Neuronal stem cell (in vitro differentiated cells): ENCODE results near the gene KDF1.
A peak's percentile ranks its signal among the peaks of the same experiment; 100 is the strongest.
"Not testable (repeated sequence)": the region's sequence is repeated elsewhere in the genome, so short reads cannot be mapped to it uniquely, and the experiment has no call there.

Experiments
- DNase-seq: peaks from one replicate; pipeline ENCODE4 v3.0.0-alpha.2; 2013; ENCODE audit warnings: low spot score
- H2AFZ ChIP-seq: one replicate; pipeline ENCODE4 v1.6.1; 2013; ENCODE audit warnings: mild to moderate bottlenecking, low read length, inconsistent platforms
- H2AK5ac ChIP-seq: 2 replicates; pipeline ENCODE4 v1.6.1; 2013; ENCODE audit warnings: low read depth, mild to moderate bottlenecking, inconsistent platforms, low read length, moderate library complexity, mixed read lengths
- H2BK120ac ChIP-seq: 2 replicates; pipeline ENCODE4 v1.6.1; 2013; ENCODE audit warnings: low read depth, mild to moderate bottlenecking, inconsistent platforms, low read length, moderate library complexity, mixed read lengths
- H2BK12ac ChIP-seq: one replicate; pipeline ENCODE4 v1.6.1; 2013; ENCODE audit warnings: low read length, inconsistent platforms
- H2BK15ac ChIP-seq: 2 replicates; pipeline ENCODE4 v1.6.1; 2013; ENCODE audit warnings: mild to moderate bottlenecking, low read length, inconsistent platforms, mixed read lengths
- H2BK5ac ChIP-seq: one replicate; pipeline ENCODE4 v1.6.1; 2013; ENCODE audit warnings: inconsistent platforms, mild to moderate bottlenecking, low read length, moderate library complexity
- H3K14ac ChIP-seq: one replicate; pipeline ENCODE4 v1.6.1; 2013; ENCODE audit warnings: low read length, inconsistent platforms
- H3K18ac ChIP-seq: 2 replicates; pipeline ENCODE4 v1.6.1; 2013; ENCODE audit warnings: low read length, inconsistent platforms
- H3K23ac ChIP-seq: 2 replicates; pipeline ENCODE4 v1.6.1; 2013; ENCODE audit warnings: low read depth, mild to moderate bottlenecking, mixed read lengths, low read length, inconsistent platforms; ENCODE audit not compliant: poor library complexity
- H3K27ac ChIP-seq: replicated peaks from 3 replicates; pipeline ENCODE4 v1.5.1; 2013; ENCODE audit warnings: low read length, inconsistent platforms
- H3K27me3 ChIP-seq, 3 experiments: 2 replicates each; pipeline ENCODE4 v1.6.1; 2013; ENCODE audit warnings: low read length in 3 of 3, mild to moderate bottlenecking in 2 of 3, inconsistent platforms in 1 of 3, low read depth in 1 of 3, mixed read lengths in 1 of 3, moderate library complexity in 1 of 3; ENCODE audit not compliant: control insufficient read depth in 3 of 3, insufficient read depth in 3 of 3
- H3K36me3 ChIP-seq, 2 donors: replicated peaks in 1 of 2; 2 replicates each; pipeline ENCODE4 v1.6.1; 2013; ENCODE audit warnings: low read length in 2 of 2; ENCODE audit not compliant: control insufficient read depth in 2 of 2, insufficient read depth in 2 of 2
- H3K4ac ChIP-seq: 2 replicates; pipeline ENCODE4 v1.6.1; 2013; ENCODE audit warnings: inconsistent platforms, mild to moderate bottlenecking, low read length, moderate library complexity
- H3K4me1 ChIP-seq, 2 donors: 1 replicate in 1 of 2; 2 replicates in 1 of 2; pipeline ENCODE4 v1.6.1; 2013; ENCODE audit warnings: low read length in 2 of 2, low read depth in 1 of 2; ENCODE audit not compliant: control insufficient read depth in 2 of 2, insufficient read depth in 1 of 2
- H3K4me2 ChIP-seq: one replicate; pipeline ENCODE4 v1.6.1; 2013; ENCODE audit warnings: mild to moderate bottlenecking, low read length, inconsistent platforms; ENCODE audit not compliant: insufficient read depth, poor library complexity, severe bottlenecking
- H3K4me3 ChIP-seq, 2 donors: 2 replicates each; pipeline ENCODE4 v1.5.1; 2013; ENCODE audit warnings: low read length in 2 of 2, mild to moderate bottlenecking in 2 of 2, inconsistent platforms in 1 of 2, moderate library complexity in 1 of 2
- H3K79me1 ChIP-seq: one replicate; pipeline ENCODE4 v1.6.1; 2013; ENCODE audit warnings: low read depth, mild to moderate bottlenecking, inconsistent platforms, low read length, moderate library complexity
- H3K9ac ChIP-seq: one replicate; pipeline ENCODE4 v1.6.1; 2013; ENCODE audit warnings: mild to moderate bottlenecking, low read depth, low read length, inconsistent platforms; ENCODE audit not compliant: poor library complexity
- H3K9me3 ChIP-seq, 2 donors: replicated peaks in 1 of 2; 2 replicates each; pipeline versions ENCODE3 to v1.6.1; 2013; ENCODE audit warnings: low read length in 2 of 2, mild to moderate bottlenecking in 2 of 2, inconsistent platforms in 1 of 2, low read depth in 1 of 2, mixed read lengths in 1 of 2, moderate library complexity in 1 of 2; ENCODE audit not compliant: control insufficient read depth in 2 of 2, insufficient read depth in 1 of 2
- H4K8ac ChIP-seq: one replicate; pipeline ENCODE4 v1.6.1; 2013; ENCODE audit warnings: low read depth, mild to moderate bottlenecking, inconsistent platforms, low read length, moderate library complexity
- H4K91ac ChIP-seq: one replicate; pipeline ENCODE4 v1.6.1; 2013; ENCODE audit warnings: low read length, low read depth, mild to moderate bottlenecking, inconsistent platforms; ENCODE audit not compliant: poor library complexity
- whole genome bisulfite sequencing, 2 donors: extraction: QIAGEN DNeasy Blood & Tissue Kit; methylation state at CpG; one replicate each; pipeline ENCODE4 v1.1.7; 2013; ENCODE audit warnings: missing lambda C conversion rate in 2 of 2, mixed read lengths in 1 of 2; ENCODE audit not compliant: insufficient read length in 2 of 2, insufficient replicate concordance in 1 of 2; ENCODE audit errors: extremely low coverage in 2 of 2; 5-methylcytosine and 5-hydroxymethylcytosine counted together

KDF1 gene

GRCh38 chr1:26950602-26951001, 9.7 kb downstream of the KDF1 start:
- H2AK5ac ChIP-seq, result no peak overlapping the region
- no peak for DNase-seq
- peak overlapping the region; percentile 83 for H3K23ac ChIP-seq
- H3K9me3 ChIP-seq, result peaks cover 0 to 4% of the 10 kb centered on the region in 2 donors
- H2BK5ac ChIP-seq, result no peak overlapping the region
- no peaks in the 10 kb centered on the region for H3K4me1 ChIP-seq
- no peak overlapping the region for H2BK15ac ChIP-seq
- peaks cover 12 to 16% of the 10 kb centered on the region in 2 donors for H3K36me3 ChIP-seq
- H2AFZ ChIP-seq, result no peak overlapping the region
- no peak overlapping the region for H3K27ac ChIP-seq
- H2BK12ac ChIP-seq, result no peak overlapping the region
- H3K4me2 ChIP-seq, result no peak overlapping the region
- H3K4me3 ChIP-seq, result no peak overlapping the region
- no peak overlapping the region for H3K9ac ChIP-seq
- no peak overlapping the region for H3K4ac ChIP-seq
- H2BK120ac ChIP-seq, result no peak overlapping the region
- no peak overlapping the region for H4K91ac ChIP-seq
- WGBS, 2 donors, result no CpG with 5 or more reads among the region's 8 CpGs
- no peaks in the 10 kb centered on the region for H3K27me3 ChIP-seq
- no peak overlapping the region for H4K8ac ChIP-seq
- no peak overlapping the region for H3K14ac ChIP-seq
- H3K18ac ChIP-seq, result no peak overlapping the region
- H3K79me1 ChIP-seq, result no peaks in the 10 kb centered on the region

DNA sequence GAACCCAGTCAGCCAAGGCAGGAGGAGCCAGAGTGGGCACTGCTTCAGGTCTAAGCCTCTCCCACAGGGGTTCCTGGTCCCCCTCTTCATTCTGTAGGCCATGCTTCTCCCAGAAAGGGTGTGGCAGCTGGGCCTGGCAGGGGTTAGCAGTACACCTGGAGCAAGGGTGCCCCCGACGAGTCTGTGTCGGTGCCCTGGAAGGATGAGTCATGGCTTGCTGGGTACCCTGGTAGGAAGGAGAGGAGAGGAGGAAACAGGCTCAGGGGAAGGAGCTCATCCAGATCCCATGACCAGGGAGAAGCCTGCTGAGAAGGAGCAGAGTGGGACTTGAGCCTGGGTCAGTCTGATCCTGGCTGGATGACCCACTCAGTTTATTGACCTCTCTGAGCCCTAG, 10.3 kb downstream of the KDF1 start:
- Histone ChIP-seq H3K4me1 (no peaks in the 10 kb centered on the region), H3K27me3 (no peaks in the 10 kb centered on the region), H3K14ac (no peak overlapping the region), H2AK5ac (no peak overlapping the region), H4K91ac (no peak overlapping the region), H2AFZ (no peak overlapping the region), H2BK12ac (no peak overlapping the region), H3K4ac (no peak overlapping the region), H3K18ac (no peak overlapping the region), H3K79me1 (no peaks in the 10 kb centered on the region), H2BK15ac (no peak overlapping the region), H3K4me2 (no peak overlapping the region), H3K9ac (no peak overlapping the region), H3K27ac (no peak overlapping the region), H3K23ac (no peak overlapping the region), H3K36me3 (peaks cover 19 to 23% of the 10 kb centered on the region in 2 donors), H3K9me3 (peaks cover 0 to 4% of the 10 kb centered on the region in 2 donors), H2BK120ac (no peak overlapping the region), H2BK5ac (no peak overlapping the region), H3K4me3 (no peak overlapping the region), H4K8ac (no peak overlapping the region)
- DNase-seq, result no peak
- WGBS, 2 donors, result no CpG with 5 or more reads among the region's 3 CpGs

GRCh38 chr1:26949266-26949925, 10.9 kb downstream of the KDF1 start:
- H3K4me1 ChIP-seq, result no peaks in the 10 kb centered on the region
- no peak overlapping the region for H3K9ac ChIP-seq
- no peak overlapping the region for H2BK5ac ChIP-seq
- no CpG with 5 or more reads among the region's 1 CpG for WGBS, 2 donors
- H2BK120ac ChIP-seq, result no peak overlapping the region
- no peak overlapping the region for H3K4ac ChIP-seq
- no peak overlapping the region for H3K23ac ChIP-seq
- no peak overlapping the region for H3K4me2 ChIP-seq
- H2BK12ac ChIP-seq, result no peak overlapping the region
- no peak overlapping the region for H2BK15ac ChIP-seq
- H3K27ac ChIP-seq, result no peak overlapping the region
- H4K8ac ChIP-seq, result no peak overlapping the region
- no peaks in the 10 kb centered on the region for H3K79me1 ChIP-seq
- H3K14ac ChIP-seq, result no peak overlapping the region
- no peak overlapping the region for H2AK5ac ChIP-seq
- no peak overlapping the region for H3K4me3 ChIP-seq
- peaks cover 0 to 4% of the 10 kb centered on the region in 2 donors for H3K9me3 ChIP-seq
- DNase-seq, result no peak
- no peak overlapping the region for H2AFZ ChIP-seq
- no peak overlapping the region for H3K18ac ChIP-seq
- H3K36me3 ChIP-seq, result peaks cover 19 to 28% of the 10 kb centered on the region in 2 donors
- no peaks in the 10 kb centered on the region for H3K27me3 ChIP-seq
- H4K91ac ChIP-seq, result no peak overlapping the region

- H3K4me3 ChIP-seq, H2AFZ ChIP-seq, H2AK5ac ChIP-seq, H3K9me3 ChIP-seq, H3K18ac ChIP-seq, H4K91ac ChIP-seq, H3K9ac ChIP-seq, H3K27me3 ChIP-seq, H3K14ac ChIP-seq, H3K27ac ChIP-seq, H3K79me1 ChIP-seq, H2BK12ac ChIP-seq, H4K8ac ChIP-seq, H2BK5ac ChIP-seq, H2BK120ac ChIP-seq, H3K4me1 ChIP-seq, H3K4me2 ChIP-seq, DNase-seq, H3K23ac ChIP-seq, H2BK15ac ChIP-seq, H3K4ac ChIP-seq: not testable (repeated sequence)
- no CpG with 5 or more reads among the region's 16 CpGs for WGBS, 2 donors
- peaks cover 24 to 34% of the 10 kb centered on the region in 2 donors for H3K36me3 ChIP-seq
Observed at GRCh38 chr1:26948725-26949057, 11.6 kb downstream of the KDF1 start.
